GM18517 (cell line): ENCODE measurements around the gene TTC36.
"Not testable (repeated sequence)": the region's sequence is repeated elsewhere in the genome, so short reads cannot be mapped to it uniquely, and the experiment has no call there.

Experiments used
- ATAC-seq: cut with Tn5 transposase; IDR thresholded peaks from one replicate; pipeline ENCODE4 v1.9.1; 2021; ENCODE audit warnings: mild to moderate bottlenecking, moderate library complexity; ENCODE audit not compliant: unreplicated experiment

The TTC36 gene

DNA sequence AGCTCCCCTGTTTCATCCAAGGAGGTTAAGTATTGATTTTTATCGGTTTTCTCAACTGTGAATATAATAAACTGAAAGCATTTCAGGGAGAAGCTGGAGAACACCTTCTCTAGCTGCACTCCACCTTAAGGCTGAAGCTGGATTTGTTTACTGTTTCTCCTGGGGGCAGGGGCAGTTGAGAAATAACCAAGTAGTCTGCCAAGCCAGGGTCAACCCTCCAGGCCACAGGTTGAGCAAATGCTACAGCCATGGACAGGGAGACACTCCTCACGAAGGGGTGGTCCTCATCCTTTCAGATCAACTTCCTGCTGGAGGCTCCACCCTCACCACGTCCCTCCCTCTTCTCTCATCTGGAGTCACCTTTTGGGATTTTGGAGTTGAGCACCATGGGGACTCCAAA, at the start of gene TTC36:
TTC36 (plus strand) TSS at position 366 of the 400 bp plus-strand sequence; CDS start at position 387, 21 bp downstream.
- no peak for ATAC-seq

DNA sequence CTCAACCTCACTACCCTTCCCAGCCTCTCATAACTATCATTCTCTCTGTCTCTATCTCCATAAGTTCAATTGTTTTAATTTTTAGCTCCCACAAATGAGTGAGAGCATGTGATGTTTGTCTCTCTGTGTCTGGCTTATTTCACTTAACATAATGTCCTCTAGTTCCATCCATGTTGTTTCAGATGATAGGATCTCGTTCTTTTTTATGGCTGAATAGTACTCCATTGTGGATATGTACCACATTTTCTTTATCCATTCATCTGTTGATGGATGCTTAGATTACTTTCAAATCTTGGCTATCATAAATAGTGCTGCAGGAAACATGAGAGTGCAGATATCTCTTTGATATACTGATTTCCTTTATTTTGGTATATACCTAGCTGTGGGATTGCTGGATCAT, 46.0 kb upstream of the TTC36 start:
- ATAC-seq: not testable (repeated sequence)

GRCh38 chr11:118484405-118484804, 42.9 kb upstream of the TTC36 start:
- no peak for ATAC-seq

GRCh38 chr11:118485273-118485672, 42.0 kb upstream of the TTC36 start:
- ATAC-seq: no peak

DNA sequence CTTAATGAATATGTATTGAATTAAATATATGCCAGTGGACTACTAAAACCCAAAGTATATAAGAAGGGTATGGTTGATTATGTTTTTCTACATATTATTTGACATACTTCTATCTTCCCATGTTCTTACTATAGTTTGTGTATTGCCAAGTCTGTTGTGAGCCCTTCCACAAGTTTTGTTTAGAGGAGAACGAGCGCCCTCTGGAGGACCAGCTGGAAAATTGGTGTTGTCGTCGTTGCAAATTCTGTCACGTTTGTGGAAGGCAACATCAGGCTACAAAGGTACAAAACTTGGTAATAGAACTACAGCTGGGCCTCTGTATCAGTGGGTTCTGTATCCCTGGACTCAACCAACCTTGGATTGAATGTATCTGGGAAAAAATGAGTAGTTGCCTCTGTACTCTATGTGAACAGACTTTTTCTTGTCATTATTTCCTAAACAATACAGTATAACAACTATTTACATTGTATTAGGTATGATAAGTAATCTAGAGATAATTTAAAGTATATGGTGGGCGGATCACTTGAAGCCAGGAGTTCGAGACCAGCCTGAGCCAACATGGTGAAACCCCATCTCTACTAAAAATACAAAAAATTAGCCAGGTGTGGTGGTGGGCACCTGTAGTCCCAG, 38.7 kb upstream of the TTC36 start:
- no peak for ATAC-seq

GRCh38 chr11:118491041-118491440, 36.2 kb upstream of the TTC36 start:
- no peak for ATAC-seq

DNA sequence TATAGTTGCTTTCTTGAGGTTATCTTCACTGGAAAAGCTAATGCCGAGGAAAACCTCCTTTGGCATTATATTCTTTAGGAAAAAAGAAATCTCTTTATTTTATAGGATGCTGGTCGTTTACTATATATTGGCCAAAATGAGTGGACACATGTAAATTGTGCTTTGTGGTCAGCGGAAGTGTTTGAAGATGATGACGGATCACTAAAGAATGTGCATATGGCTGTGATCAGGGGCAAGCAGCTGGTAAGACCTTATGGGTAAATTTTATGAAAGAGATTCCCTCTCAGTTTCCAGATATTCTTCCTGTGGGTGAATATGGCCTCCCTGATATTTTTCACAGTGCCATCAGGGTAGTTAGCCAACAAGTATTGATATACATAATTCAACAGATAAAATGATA, 29.4 kb upstream of the TTC36 start:
- ATAC-seq: no peak

- ATAC-seq: no peak
Measured at GRCh38 chr11:118503216-118503615, 24.1 kb upstream of the TTC36 start.

- no peak for ATAC-seq
Measured at GRCh38 chr11:118511601-118512000, 15.7 kb upstream of the TTC36 start.

GRCh38 chr11:118514103-118514502, 13.2 kb upstream of the TTC36 start:
- ATAC-seq: no peak

DNA sequence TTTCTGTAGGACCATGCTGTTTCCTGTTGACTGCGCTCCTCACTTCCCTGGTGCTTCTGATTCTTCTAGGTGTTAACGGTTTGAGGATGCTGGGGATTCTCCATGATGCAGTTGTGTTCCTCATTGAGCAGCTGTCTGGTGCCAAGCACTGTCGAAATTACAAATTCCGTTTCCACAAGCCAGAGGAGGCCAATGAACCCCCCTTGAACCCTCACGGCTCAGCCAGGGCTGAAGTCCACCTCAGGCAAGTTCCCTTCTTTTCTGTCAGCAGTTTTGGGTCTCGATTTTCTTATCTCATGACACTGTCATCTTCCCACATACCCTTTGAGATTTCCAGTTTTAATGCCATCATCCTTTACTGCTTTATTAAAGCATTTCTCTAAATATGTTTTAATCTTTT, 7.7 kb upstream of the TTC36 start:
- no peak for ATAC-seq

DNA sequence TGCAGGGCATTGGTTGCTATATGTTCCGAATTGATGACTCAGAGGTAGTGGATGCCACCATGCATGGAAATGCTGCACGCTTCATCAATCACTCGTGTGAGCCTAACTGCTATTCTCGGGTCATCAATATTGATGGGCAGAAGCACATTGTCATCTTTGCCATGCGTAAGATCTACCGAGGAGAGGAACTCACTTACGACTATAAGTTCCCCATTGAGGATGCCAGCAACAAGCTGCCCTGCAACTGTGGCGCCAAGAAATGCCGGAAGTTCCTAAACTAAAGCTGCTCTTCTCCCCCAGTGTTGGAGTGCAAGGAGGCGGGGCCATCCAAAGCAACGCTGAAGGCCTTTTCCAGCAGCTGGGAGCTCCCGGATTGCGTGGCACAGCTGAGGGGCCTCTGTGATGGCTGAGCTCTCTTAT, 5.4 kb upstream of the TTC36 start:
- ATAC-seq: no peak

DNA sequence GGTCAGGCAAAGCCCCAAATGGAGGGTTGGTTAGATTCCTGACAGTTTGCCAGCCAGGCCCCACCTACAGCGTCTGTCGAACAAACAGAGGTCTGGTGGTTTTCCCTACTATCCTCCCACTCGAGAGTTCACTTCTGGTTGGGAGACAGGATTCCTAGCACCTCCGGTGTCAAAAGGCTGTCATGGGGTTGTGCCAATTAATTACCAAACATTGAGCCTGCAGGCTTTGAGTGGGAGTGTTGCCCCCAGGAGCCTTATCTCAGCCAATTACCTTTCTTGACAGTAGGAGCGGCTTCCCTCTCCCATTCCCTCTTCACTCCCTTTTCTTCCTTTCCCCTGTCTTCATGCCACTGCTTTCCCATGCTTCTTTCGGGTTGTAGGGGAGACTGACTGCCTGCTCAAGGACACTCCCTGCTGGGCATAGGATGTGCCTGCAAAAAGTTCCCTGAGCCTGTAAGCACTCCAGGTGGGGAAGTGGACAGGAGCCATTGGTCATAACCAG, 4.7 kb upstream of the TTC36 start:
- no peak for ATAC-seq

- ATAC-seq: no peak
Measured at GRCh38 chr11:118524356-118524755, 2.9 kb upstream of the TTC36 start.

- no peak for ATAC-seq
Measured at GRCh38 chr11:118524757-118525470, 2.4 kb upstream of the TTC36 start.

DNA sequence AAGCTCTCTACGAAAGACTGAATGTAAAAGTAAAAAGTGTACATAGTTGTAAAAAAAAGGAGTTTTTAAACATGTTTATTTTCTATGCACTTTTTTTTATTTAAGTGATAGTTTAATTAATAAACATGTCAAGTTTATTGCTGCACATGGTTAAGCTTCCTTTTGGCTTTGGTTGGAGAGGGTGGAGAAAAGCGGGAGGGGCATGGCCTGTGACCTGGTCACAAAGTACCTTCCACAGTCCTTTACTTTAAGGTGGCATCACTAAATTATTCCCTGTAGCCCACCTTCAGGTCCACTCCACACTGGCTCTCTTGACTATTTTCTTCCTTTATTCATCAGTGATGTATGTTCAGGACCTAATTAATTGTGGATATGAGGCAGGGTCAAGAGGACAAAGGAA, 586 bp upstream of the TTC36 start:
- no peak for ATAC-seq

DNA sequence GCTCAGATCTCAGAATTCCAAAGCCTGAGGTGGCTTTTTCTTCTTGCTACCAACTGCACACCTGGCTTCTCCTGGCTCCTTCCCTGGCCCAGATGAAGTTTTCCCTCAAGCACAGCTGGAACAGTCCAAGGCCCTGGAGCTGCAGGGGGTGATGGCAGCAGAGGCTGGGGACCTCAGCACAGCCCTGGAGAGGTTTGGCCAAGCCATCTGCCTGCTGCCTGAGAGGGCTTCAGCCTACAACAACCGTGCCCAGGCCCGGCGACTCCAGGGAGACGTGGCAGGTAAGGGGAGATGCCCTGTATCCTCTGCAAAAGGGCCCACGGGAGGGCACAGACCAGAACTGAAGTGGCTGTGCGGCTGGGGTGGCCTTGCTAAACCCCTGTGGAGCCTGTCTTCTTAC, 1.2 kb downstream of the TTC36 start:
- no peak for ATAC-seq

- ATAC-seq: no peak
Measured at GRCh38 chr11:118529584-118530175, 2.4 kb downstream of the TTC36 start.

GRCh38 chr11:118530180-118530682, 3.0 kb downstream of the TTC36 start:
- no peak for ATAC-seq

DNA sequence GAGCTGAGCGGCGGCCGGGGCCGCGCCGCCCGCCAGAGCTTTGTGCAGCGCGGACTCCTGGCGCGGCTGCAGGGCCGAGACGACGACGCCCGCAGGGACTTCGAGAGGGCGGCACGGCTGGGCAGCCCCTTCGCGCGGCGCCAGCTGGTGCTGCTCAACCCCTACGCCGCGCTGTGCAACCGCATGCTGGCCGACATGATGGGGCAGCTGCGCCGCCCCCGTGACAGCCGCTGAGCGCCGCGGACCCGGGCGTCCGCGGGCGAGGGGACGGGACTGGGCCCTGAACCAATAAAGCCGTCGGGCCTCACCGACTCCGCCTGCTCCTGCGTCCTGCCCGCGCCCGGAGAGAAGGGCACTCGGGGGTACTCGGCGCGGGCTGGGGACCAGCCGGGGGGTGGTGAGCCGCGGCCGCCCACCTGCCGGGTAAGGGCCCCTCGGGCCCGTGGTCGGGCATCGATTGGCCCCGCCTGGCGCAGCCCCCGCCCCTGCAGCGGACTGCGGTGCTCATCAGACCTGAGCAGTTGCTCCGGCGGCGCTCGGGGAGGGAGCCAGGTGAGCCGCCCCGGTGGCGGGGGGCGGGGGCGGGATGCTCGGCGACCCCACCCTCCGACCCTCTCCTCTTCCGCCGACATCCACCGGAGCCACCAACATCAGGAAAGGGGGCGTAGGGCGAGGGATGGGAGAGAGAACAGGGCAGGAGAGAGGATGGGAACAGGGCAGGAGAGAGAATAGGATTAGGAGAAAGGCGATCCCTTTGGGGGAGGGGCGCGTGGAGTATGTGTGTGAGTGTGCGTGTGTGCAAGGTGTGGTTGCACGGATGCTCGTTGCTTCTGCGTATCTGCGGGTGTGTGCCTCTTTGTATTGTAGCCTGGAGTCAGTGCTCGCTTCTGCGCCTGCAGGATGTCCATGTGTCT, 3.7 kb downstream of the TTC36 start, which contains the start of gene TMEM25:
TMEM25 (plus strand) TSS at position 510 of the 914 bp plus-strand sequence. CDS start 610 bp downstream, outside the sequence.
- ATAC-seq: peak; percentile 50
